ENCODE measurements around the gene THSD7B. TPM values are rescaled to one million over a fixed set of nuclear protein-coding genes. Genes with fewer than 3 reads are reported as not detected.

THSD7B gene
- total and polyA plus RNA-seq, 10 donors = 0.02 to 0.17 (median 0.09) TPM; not detected in 7

DNA sequence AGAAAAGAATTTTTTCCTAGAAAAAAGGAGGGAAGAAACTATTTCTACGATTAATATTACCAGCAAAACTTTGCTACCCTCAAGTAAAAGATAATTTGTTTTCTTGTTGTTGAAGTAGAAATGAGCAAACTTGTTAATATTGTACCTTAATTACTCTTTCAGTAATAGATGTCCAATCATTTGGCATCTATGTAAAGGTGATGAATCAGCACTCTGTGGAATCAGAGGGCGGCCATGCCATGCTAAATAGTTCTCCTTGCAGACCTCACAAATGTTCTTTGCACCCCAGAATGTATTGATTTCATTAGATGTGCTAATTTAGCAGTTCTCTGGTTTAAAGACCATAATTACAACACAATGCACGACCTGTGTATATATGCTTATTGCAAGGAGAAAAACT lies 29.1 kb upstream of the THSD7B start:
- no peak overlapping the region for H3K27ac ChIP-seq
- 59 to 78% (median 63%) methylated on average over 3 of the region's 3 CpGs for WGBS, 5 donors
- H3K27me3 ChIP-seq (replicated peaks in 1 of 7) = peaks cover 0 to 8% (median 0%) of the 10 kb centered on the region in 7 donors
- H3K36me3 ChIP-seq = no peaks in the 10 kb centered on the region
- H3K4me3 ChIP-seq = no peak overlapping the region
- no peaks in the 10 kb centered on the region for H3K4me1 ChIP-seq
- intact Hi-C loops (cut with DNase I; ENCODE audit: low total_unique reads) = no loop called here
- DNase-seq = no peak
- TF ChIP-seq POLR2A (IDR thresholded peaks at IDR 0.05) = no peak
- no peak for TF ChIP-seq POLR2AphosphoS5 (IDR thresholded peaks at IDR 0.05)
- TF ChIP-seq, protein P1, sequence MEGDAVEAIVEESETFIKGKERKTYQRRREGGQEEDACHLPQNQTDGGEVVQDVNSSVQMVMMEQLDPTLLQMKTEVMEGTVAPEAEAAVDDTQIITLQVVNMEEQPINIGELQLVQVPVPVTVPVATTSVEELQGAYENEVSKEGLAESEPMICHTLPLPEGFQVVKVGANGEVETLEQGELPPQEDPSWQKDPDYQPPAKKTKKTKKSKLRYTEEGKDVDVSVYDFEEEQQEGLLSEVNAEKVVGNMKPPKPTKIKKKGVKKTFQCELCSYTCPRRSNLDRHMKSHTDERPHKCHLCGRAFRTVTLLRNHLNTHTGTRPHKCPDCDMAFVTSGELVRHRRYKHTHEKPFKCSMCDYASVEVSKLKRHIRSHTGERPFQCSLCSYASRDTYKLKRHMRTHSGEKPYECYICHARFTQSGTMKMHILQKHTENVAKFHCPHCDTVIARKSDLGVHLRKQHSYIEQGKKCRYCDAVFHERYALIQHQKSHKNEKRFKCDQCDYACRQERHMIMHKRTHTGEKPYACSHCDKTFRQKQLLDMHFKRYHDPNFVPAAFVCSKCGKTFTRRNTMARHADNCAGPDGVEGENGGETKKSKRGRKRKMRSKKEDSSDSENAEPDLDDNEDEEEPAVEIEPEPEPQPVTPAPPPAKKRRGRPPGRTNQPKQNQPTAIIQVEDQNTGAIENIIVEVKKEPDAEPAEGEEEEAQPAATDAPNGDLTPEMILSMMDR (IDR thresholded peaks at IDR 0.05 in 8 of 11, conservative IDR thresholded peaks at IDR 0.05 in 3 of 11) = no peak
- H3K9me3 ChIP-seq = peaks cover 0 to 3% (median 0%) of the 10 kb centered on the region in 8 donors

DNA sequence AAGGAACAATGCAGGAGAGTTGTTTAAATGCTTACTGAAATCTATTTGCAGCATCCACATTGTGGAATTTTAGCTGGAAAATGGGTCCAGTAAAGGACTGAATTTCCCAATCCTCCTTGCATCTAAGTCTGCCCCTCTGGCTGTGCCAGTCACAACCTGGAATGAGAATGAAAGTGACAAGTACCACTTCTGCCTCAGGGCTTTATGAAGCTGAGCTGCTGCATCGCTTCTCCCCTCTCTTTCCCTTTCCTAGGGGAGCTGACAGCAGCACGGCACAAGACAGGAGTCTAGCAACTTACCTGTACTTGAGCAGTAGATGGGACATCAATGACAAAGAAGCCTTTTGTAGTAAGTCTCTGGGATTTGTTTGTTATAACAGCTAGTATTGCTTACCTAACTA lies 27.3 kb upstream of the THSD7B start:
- Histone ChIP-seq H3K36me3 (no peaks in the 10 kb centered on the region), H3K27me3 (replicated peaks in 1 of 7) (peaks cover 0 to 8% (median 0%) of the 10 kb centered on the region in 7 donors), H3K9me3 (no peaks in the 10 kb centered on the region), H3K27ac (no peak overlapping the region), H3K4me1 (no peaks in the 10 kb centered on the region), H3K4me3 (no peak overlapping the region)
- no peak for TF ChIP-seq POLR2A (IDR thresholded peaks at IDR 0.05)
- TF ChIP-seq POLR2AphosphoS5 (IDR thresholded peaks at IDR 0.05) = no peak
- TF ChIP-seq, protein P1 (IDR thresholded peaks at IDR 0.05 in 8 of 11, conservative IDR thresholded peaks at IDR 0.05 in 3 of 11) = no peak
- 49 to 62% (median 58%) methylated on average over 2 of the region's 2 CpGs for WGBS, 5 donors
- intact Hi-C loops (cut with DNase I; ENCODE audit: low total_unique reads) = no loop called here
- no peak for DNase-seq

- WGBS, 5 donors = 40 to 47% (median 43%) methylated on average over 2 of the region's 2 CpGs
- Histone ChIP-seq H3K4me3 (no peak overlapping the region), H3K36me3 (no peaks in the 10 kb centered on the region), H3K27me3 (replicated peaks in 1 of 7) (peaks cover 0 to 9% (median 0%) of the 10 kb centered on the region in 7 donors), H3K4me1 (no peaks in the 10 kb centered on the region), H3K27ac (no peak overlapping the region), H3K9me3 (no peaks in the 10 kb centered on the region)
- no peak for DNase-seq
- intact Hi-C loops (cut with DNase I; ENCODE audit: low total_unique reads) = no loop called here
- TF ChIP-seq POLR2AphosphoS5 (IDR thresholded peaks at IDR 0.05) (no peak), POLR2A (IDR thresholded peaks at IDR 0.05) (no peak)
- TF ChIP-seq, protein P1 (IDR thresholded peaks at IDR 0.05 in 8 of 11, conservative IDR thresholded peaks at IDR 0.05 in 3 of 11) = no peak
These were observed 23.9 kb upstream of the THSD7B start for GRCh38 chr2:136741471-136741870.

DNA sequence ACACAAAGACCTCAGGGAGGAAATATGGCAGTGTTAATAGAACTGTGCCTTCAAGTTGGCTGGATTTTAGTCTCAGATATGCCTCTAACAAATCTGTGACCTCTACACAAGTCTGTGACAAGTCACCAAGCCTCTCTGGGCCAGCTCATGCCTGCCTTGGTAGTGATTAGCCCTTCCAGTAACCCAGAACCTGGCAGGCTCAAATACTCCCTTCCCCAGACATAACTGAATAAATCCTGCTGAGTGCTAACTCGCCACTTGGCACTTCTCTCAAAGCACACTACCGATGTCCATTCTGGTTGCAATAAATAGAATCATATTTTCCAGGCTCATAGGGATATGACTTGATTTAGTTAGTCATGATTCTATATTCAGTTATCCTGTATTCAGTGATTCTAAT lies 15.3 kb upstream of the THSD7B start:
- H3K27me3 ChIP-seq (replicated peaks in 1 of 7) = peaks cover 0 to 8% (median 0%) of the 10 kb centered on the region in 7 donors
- no peaks in the 10 kb centered on the region for H3K36me3 ChIP-seq
- no peak overlapping the region for H3K4me3 ChIP-seq
- no peaks in the 10 kb centered on the region for H3K4me1 ChIP-seq
- DNase-seq = no peak
- intact Hi-C loops (cut with DNase I; ENCODE audit: low total_unique reads) = no loop called here
- TF ChIP-seq POLR2AphosphoS5 (IDR thresholded peaks at IDR 0.05) (no peak), POLR2A (IDR thresholded peaks at IDR 0.05) (no peak)
- TF ChIP-seq, protein P1 (IDR thresholded peaks at IDR 0.05 in 8 of 11, conservative IDR thresholded peaks at IDR 0.05 in 3 of 11) = no peak
- WGBS, 5 donors = 78 to 92% (median 80%) methylated on average over 2 of the region's 2 CpGs
- no peak overlapping the region for H3K27ac ChIP-seq
- no peaks in the 10 kb centered on the region for H3K9me3 ChIP-seq

All from spleen (tissue), 11 donors.